ENCODE measurements around the gene RRAD.

Gene RRAD

DNA sequence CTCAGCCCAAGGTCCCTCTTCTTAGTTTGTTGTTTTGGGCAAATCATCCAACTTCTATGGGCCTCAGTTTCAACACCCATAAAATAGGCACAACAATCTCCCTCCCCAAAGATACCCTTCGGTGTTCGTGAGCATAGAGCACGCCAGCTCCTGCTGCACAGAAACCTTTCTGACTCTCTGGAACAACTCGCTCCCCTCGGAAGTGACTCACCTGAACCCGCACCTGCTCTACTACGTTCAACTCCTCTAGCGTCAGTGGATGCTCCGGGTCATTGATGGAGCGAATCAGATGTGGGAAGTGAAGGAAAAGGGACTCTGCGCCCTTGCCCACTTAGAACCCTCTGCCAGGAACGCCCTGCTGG lies 8.4 kb upstream of the RRAD start:
- no peak for DNase-seq

DNA sequence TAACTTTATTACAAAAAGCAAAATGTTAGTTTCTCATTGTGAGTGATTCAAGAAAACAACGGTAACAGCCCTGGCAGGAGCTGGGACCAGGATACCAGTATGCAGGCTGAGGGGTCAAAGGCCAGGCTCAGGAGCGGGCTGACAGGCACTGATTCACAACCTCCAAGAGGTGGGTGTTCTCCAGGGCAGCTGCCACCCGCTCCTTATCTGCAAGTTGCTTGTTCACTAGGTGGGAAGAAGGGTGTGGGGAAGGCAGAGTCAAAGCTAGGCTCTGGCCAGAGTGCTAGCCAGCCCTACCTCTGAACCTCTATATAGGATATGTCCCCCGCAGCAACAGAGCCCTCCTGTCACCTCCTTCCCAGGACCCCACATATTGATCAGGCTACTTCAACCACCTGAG lies 6.7 kb upstream of the RRAD start:
- DNase-seq, result no peak

DNA sequence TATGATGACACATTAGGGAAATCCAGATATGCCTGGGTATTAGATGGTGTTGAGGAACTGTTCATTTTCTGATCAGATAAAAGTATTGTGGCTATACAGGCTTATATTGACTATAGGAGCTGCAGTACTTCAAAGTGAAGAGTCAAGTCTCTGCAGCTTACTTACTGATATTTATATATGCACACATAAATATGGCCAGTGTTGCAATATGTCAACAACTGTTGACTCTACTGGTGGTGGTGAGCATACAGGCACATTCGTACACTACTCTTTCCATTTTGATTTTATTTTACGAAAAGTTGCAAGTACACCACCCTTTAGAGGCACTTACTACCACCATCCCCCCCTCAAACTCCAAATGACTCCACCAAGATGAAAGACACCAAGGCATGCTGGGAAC lies 6.3 kb upstream of the RRAD start:
- DNase-seq, result no peak

DNA sequence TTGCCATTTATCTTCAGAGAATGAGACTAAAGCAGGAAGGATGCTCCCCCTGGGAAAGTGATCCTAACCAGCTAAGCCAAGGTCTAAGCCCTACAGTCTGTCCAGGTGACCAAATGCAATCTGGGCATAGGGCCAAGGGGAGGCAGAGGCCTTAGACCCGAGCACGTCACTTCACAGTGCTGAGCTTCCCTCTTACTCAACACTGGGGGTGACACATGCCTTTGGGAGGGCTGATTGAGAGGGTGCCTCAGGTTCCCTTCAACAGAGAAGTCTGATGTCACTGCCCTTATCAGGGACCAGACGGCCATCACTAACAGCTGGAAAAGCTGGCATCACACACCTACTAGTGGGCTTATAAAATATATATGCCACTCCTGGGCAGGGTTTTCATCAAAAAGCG lies 4.9 kb upstream of the RRAD start:
- DNase-seq, result peak; percentile 48 to 84

DNA sequence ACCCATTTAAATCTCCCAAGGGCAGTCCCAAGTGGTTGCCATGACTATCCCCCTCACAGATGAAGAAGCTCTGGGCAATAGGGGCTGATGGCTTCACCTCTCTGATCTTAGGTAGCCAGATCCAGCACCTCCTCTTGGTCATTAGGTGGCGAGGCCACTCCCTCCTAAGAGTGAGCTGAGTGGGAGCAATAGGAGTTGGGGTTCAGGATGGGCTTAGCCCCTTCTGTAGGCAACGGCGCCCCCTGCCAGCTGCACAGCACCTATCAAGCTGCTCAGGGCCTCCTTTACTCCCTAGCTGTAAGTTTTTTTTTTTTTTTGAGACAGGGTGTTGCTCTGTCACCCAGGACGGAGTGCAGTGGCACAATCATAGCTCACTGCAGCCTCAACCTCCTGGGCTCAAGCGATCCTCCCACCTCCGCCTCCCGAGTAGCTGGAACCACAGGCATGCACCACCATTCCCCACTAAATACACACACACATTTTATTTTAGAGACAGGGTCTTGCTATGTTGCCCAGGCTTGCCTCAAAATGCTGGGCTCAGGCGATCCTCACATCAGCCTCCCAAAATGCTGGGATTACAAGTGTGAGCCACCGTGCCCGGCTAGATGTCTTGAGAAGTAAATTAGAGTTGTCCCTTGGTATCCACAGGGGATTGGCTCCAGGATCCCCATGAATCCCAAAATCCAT lies 3.5 kb upstream of the RRAD start:
- no peak for DNase-seq

DNA sequence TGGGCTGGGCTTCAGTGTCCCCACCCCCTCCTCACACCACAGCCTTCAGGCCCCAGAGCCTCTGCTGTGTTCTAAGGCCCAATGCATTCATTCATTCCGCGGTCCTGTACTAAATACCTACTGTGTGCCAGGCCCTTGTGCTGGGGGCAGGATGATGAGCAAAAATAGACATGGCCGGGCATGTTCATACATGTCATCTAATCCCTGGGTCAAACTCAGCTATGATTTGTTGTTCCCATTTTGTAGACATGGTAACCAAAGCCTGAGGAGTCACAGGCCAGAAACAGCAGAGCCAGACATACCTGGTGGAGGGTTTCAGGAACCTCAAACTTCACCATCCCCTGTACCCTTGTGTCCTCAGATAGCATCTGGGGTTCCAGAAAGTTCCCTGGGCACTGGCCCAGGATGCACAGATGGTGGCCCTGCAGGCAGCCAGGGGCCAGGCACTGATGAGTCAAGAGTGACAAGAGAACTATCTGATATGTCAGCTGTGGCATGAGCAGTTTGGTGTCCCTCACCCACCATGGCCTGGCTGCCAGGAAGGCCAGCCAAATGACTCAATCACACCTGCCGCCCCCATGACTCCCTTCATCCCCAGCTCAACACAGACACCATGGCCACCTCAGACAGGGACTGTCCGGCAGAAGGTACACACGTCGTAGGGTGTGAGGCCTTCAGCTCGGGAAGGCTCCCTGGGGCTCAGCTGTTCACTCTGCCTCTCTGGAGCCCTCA lies 2.7 kb upstream of the RRAD start:
- no peak for DNase-seq

DNA sequence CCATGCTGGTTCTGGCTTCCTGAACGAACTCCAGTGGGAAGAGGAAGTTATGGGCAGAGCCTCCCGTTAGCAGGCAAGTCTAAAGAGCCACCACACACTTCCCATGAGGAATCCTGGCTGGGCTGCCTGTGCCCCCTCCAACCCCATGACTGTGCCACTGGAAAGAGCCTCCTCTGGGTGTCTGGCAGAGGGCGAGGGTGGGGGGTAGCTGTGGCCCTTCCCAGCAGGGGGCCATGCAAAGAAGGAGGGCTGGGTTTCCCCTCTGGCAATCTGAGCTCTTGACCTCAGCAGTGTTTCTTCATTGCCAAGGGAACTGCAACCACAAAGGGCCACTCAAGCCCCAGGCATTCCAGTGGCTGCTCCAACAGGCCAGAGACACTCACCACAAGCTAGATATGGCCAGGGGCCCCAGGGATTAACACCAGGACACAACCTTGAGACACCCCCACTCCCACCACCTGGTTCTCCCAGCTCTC lies 1.7 kb upstream of the RRAD start:
- no peak for DNase-seq

DNA sequence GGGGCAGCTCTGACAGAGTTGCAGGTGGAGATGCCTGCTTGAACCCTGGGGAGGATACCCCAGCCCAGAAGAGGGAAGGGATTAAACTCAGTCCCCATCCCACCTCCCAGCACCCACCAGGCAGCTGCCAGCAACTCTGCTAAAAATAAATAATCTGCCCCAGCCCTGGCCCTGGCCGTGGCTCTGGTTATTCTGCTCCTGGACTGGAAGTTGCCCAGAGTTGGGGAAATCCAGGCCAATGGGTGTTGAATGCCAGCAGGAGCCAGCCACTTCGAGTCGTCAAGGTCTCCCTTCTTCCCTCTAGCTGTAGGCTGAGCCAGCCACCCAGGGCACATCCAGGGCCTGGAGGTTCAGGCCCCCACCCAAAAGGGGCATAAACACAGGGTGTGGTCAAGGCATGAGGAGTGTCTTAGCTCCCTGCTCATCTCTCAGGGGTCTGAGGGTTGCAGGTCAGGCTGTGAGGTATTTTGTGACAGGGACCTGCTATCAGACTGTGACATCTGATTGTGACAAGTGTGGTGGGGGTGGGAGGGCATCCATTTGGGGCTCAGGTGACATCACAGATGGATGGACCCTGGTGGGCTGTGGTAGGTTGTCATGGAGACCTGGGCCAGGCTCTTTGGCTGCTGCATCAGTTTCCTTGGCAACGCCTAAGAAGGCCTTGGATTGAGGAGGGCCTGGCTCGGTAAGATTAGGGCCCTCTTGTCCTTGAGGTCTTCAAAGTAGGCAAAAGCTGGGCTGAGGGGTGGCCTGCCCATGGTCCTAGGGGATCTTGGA lies 1.0 kb upstream of the RRAD start:
- DNase-seq, result no peak

DNA sequence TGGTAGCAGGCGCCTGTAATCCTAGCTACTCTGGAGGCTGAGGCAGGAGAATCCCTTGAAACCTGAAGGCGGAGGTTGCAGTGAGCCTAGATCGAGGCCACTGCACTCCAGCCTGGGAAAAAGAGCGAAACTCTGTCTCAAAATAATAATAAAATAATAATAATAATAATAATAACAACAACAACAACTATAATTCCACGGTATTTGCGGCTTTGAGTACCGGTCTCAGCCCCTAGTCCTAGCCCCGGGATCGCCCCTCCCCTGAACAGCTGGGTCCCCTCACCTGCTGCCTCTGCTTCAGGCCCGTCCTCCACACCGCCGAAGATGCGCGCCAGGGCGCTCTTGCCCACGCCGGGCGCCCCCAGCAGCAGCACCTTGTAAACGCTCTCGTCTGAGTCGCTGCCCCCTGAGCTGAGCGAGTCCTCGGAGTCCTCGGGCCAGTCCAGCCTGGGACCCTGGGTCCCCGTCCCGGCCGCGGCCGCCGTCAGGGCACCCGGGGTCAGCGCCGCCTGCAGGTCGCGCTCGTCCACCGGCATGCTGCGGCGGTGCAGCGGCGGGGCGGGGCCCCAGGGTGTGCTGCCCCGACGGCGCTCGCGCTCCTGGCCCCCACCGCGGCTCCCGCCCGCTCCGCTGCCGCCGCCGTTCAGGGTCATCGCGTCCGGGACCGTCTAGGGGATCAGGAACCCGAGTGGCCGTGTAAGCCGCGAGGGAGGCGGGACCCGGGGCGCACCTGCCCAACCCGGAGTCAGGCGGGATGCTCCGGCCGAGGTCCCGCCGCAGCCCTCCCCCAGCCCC lies 611 bp downstream of the RRAD start:
- DNase-seq, result no peak

DNA sequence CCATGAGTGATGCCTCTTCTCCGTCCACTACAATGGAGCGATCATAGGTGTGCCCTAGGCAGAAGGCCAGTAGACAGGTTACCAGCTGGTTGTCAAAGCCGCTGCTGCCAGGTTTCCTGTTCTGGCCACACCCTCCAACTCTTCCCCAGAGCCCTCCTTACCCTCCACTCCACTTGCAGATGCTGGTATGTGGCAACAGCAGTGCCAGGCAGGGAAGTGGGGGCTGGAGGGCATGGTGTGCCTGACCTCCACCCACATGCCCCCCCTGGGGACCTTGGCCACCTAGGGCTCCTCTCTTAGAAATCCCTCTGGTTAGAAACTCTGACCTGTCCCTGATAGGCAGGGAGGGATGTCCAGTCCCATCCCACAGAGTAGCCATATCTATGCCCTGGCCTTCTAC lies 1.5 kb downstream of the RRAD start:
- no peak for DNase-seq

DNA sequence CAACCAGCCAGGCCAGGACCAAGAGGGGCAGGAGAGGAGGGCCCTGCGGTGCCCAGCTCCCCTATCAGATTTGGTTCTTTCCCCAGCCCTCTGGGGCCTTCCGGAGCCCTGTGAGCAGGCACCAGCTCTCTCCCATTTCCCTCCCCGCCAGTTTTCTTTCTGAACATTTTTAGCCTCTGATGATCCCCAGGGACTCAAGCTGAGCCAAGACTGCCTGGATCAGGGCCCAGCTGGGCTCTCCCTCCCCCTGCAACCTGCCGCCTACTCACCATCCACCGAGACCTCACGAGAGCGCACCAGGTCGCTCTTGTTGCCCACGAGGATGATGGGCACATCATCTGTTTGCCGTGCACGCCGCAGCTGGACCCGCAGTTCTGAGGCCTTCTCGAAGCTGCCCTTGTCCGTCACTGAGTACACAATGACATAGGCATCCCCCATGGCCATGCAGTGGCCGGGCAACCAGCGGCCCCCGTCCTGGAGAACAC lies 2.0 kb downstream of the RRAD start:
- peak in 1 of 2 experiments; percentile 30 for DNase-seq

DNA sequence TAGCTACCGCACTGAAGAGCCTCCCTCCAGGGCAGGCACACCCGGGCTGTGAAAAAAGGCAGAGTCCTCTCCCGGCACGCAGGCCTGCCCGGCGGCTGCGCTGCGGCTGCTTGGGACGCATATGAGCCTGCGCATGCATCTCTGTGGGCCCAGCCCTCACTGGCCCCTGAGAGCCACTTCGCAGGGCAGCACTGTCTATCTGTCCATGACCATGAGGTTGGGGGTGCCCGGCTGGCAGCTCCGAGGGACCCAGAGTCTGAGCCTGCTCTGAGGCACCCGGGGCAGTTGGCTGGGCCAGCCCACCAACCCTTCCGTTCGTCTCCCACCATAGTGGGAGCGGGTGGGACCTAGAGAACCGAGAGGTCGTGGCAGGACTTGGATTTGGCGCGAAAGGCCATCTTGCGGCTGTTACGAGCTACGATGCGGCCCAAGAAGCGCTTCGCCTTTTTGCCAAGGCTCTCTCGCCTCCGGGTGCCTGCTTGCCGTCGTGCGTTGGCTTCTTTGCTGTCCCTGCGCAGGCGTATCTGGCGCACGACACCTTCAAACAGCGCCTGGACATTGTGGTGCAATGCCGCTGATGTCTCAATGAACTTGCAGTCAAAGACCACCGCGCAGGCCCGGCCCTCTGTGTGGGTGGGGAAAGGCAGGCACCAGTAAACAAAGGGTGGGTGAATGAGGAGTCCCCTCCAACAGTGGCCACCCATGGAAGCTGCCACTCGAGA lies 3.4 kb downstream of the RRAD start:
- DNase-seq, result no peak

DNA sequence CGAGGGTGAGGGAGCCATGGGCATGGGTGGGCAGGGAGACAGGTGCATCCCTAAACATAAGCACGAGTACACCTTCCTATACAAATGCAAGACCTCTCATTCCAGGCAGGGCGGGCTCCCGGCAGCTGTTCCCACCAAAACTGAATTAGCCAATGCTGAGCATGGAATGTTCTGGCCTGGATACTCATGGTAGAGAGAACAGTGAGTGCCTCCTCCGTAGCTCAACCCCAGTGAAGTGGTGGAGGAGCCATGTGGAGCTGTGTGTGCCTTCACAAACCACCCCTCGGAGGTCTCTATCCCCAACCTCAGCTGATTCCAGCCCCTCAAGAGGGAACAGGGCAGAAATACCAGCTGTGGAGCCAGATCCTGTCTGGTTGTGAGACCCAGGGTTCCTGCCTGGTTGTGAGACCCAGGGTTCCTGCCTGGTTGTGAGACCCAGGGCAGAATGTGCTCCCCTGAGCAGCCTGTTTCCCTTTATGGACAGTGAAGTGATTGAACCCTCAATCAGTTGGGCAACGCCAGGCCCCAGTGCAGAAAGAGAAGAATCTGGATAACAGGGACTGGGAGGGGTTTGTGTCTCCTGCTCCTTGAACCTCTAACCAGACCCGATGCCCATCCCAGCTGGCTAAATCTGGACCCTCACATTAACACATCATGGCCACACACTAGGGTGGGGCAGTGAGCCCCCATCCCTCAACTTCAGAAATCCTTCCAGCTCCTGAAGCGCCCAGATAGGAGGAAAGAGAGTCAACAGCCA lies 4.2 kb downstream of the RRAD start:
- no peak for DNase-seq

DNA sequence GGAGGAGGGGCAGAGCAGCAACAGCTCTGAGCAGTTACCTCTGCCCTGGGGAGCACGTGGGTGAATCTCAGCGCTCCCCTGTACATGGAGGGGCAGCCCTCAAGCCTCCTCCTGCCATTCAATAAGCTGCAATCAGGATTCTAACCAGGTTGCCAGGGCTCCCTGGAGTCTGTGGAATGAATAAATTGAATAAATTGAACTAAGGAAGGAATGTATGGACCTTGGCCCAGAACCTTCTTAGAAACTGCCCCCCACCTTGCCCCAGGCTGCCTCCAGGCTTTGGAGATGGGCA lies 5.1 kb downstream of the RRAD start:
- DNase-seq, result no peak

DNA sequence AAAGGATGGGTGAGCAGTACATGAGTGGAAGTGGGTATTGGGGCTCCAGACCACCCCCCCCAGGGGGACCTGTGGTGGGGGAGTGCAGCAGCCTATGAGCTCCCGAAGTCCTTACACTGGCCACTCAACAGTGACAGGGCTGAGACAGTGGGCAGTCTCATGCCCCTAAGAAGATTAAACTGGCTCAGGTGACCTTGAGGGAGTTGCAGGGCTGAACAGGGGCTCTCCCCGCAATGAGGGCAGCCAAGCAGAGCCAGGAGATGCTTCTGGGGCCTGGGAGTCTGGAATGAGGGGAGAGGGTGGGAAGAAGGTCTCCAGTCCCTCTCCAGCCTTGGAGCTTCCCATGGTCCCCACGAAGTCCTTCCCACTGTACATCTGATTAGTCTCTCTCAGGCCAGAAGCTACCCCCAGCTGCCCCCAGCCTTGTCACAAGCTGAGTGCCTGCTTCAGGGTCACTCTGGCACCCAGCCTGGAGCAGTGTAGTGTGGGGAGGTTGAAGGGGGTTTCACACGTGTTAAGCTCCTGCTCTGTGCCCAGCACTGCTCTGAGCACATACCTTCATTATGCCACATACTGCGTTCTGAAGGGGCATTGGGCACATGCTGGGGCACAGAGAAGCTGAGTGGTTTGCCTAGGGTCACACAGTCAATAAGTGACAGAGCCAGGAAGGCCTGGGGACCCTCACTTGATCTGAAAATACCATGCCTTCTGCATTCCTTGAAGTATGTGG lies 5.6 kb downstream of the RRAD start:
- no peak for DNase-seq

DNA sequence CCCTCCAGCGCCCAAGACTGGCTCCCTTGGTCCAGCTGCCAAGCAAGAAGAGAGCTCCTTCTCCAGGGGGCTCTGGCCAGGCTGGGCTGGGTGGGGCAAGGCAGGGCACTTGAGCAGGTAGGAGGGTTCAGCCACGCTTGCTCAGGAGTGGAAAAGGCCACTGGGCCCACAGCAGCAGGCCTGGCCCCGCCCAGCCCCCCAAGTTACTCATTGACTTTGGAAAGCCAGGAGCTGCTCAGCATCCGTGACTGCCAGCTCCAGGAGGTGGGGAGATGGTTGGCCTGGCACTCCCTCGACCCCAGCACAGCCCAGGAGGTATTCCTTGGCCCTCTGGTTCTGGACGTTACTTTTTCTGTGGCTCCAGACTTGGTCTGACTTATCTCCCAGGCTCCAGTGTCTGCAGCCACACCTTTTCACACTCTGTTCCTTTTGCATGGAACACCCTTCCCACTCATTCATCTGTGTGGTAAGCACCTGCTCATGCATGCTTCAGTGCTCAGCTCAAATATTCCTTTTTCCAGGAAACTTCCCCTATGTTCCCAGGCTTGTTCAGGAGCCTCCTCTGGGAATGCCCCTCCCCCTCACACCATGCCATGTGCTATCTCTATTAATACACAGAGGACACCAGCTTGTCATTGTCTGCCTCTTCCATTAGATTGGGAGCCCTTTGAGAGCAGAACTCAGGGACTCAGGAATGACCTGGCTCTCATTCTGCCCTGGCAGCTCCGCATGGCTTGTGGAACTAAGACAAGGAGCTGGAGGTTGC lies 6.3 kb downstream of the RRAD start, which contains the start of gene CDH16:
CDH16 (minus strand) TSS at position 83 of the 766 bp plus-strand sequence. CDS start 820 bp downstream, outside the sequence.
- DNase-seq, result no peak

DNA sequence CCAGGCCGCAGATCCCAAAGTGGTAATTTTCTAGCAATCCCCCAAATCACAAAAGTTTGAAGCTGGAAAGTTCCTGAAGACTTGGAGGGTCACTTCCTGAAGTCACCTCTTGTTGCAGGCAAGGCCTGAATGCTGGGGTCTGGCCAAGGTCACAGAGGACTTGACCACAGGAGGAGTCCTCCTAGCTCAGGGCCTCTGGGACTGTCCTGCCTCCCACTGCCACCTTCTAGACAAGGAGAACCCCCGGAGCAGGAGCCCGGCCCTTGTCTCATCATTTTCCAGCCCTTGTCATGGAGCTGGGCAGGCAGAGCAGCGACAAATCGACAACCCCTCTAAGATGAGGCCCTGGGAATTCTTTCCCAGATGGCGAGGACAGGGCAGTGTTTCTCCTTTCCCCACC lies 7.0 kb downstream of the RRAD start:
- no peak for DNase-seq

DNA sequence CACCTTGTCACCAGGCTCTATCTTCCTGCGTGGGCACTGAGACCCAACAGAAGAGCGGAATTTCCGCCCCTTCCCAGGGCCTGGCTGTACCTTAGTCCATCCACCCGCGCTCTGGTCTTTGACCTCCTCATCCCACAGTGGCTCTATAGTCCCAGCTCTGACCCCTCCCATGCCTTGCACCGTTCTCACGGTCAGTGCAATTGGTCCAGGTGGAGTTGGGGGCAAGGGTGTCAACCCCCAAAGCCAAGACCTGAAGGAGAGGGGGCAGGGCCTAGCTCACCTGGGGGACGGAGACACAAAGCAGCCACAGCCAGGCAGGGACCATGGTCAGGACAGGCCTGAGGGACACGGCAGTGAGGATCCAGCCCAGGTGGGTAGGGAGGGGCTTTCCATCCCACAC lies 7.6 kb downstream of the RRAD start:
- DNase-seq, result no peak

DNA sequence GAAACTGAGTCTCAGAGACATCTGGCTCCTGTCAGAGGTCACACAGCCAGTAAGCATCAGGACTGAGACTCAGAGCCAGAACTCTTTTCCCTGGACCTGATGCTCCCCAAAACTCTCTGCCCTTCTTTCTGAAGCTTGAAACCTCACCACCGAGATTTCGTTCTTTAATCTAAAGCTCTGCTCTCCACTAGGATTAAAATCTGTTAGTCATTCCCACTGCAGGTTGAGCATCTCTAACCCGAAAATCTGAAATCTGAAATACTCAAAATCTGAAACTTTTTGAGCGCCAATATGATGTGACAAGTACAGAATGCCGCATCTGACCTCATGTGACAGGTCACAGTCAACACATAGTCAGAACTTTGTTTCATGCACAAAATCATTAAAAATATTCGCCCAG lies 8.8 kb downstream of the RRAD start:
- DNase-seq, result no peak

DNA sequence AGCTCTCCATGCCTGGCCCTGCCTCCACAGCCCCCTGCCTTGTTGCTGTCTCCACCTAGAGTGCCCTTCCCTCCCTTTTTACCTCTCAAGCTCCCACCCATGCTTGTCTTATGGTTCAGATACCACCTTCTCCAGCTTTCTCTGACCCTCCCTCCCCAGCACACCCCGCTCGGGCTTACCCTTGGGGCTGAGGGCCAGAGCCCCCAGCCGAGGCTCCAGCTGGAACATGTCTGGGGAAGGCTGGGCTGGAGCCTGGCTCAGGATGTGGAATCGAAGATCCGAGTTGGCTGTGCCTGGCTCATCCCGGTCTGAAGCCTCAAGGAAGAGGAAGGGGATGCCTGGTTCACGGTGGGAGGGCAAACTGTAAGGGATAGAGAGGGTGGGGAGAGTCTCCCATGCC lies 10.3 kb downstream of the RRAD start:
- no peak for DNase-seq
